ENCODE data around the gene P3H3. TPM values are rescaled to one million over a fixed set of nuclear protein-coding genes. Genes with fewer than 3 reads are reported as not detected.

The P3H3 gene
- total and polyA plus RNA-seq, 2 experiments from 2014 or later: 16.4 to 38.2 TPM

- Mint-ChIP-seq H3K4me1 (peaks cover 23% of the 10 kb centered on the region), H3K36me3 (ENCODE audit: low read depth) (peaks cover 64% of the 10 kb centered on the region), H3K27me3 (ENCODE audit: insufficient read depth, low read depth, poor library complexity) (peaks cover 23% of the 10 kb centered on the region), H3K9me3 (no peaks in the 10 kb centered on the region), H3K27ac (no peak overlapping the region), H3K4me3 (no peak overlapping the region)
- Histone ChIP-seq H3K27ac (ENCODE audit: low read depth) (no peak overlapping the region), H3K4me2 (no peak overlapping the region), H3K4me3 (no peak overlapping the region), H3F3A (replicated peaks; ENCODE audit: low read depth) (peaks cover 18% of the 10 kb centered on the region; the same call in 1 of the 2 replicates), H3K36me3 (ENCODE audit: insufficient read depth) (peaks cover 5% of the 10 kb centered on the region; the same call in 1 of the 2 replicates), H2AFZ (no peak overlapping the region), H3K4me1 (ENCODE audit: insufficient read depth) (peaks cover 5% of the 10 kb centered on the region; the same call in 1 of the 2 replicates), H3K9me2 (ENCODE audit: insufficient read depth) (no peaks in the 10 kb centered on the region), H3K79me2 (replicated peaks; ENCODE audit: insufficient read depth) (no peaks in the 10 kb centered on the region), H3K27me3 (ENCODE audit: insufficient read depth) (no peaks in the 10 kb centered on the region), H4K20me1 (replicated peaks; ENCODE audit: insufficient read depth) (peaks cover 3% of the 10 kb centered on the region; the same call in 1 of the 2 replicates)
- DNase-seq (ENCODE audit: low spot score) (no peak), ATAC-seq (no peak)
- TF ChIP-seq ZNF114 (CRISPR knock-in tag; IDR thresholded peaks at IDR 0.05) (no peak), STAT1 (IDR thresholded peaks at IDR 0.05; ENCODE audit: unreplicated experiment) (no peak)
Observed at GRCh38 chr12:6837370-6838060, 9.3 kb downstream of the P3H3 start.

GRCh38 chr12:6838854-6839253, 10.6 kb downstream of the P3H3 start:
- H3K4me3 Mint-ChIP-seq: no peak overlapping the region; the same call in 2 of the 3 replicates
- no peak overlapping the region for H3K27ac Mint-ChIP-seq
- no peaks in the 10 kb centered on the region for H3K79me2 ChIP-seq (replicated peaks; ENCODE audit: insufficient read depth)
- TF ChIP-seq EZH2 (IDR thresholded peaks at IDR 0.05; ENCODE audit: low read depth, unreplicated experiment): no peak
- H4K20me1 ChIP-seq (replicated peaks; ENCODE audit: insufficient read depth): peaks cover 3% of the 10 kb centered on the region; the same call in 1 of the 2 replicates
- no peak overlapping the region for H3K4me2 ChIP-seq
- no peaks in the 10 kb centered on the region for H3K9me2 ChIP-seq (ENCODE audit: insufficient read depth)
- no peaks in the 10 kb centered on the region for H3K9me3 Mint-ChIP-seq
- H3K4me3 ChIP-seq: no peak overlapping the region
- peaks cover 12% of the 10 kb centered on the region; the same call in 1 of the 2 replicates for H3F3A ChIP-seq (replicated peaks; ENCODE audit: low read depth)
- no peak overlapping the region for H2AFZ ChIP-seq
- DNase-seq (ENCODE audit: low spot score) (no peak), ATAC-seq (no peak)
- H3K27me3 Mint-ChIP-seq (ENCODE audit: insufficient read depth, low read depth, poor library complexity): peaks cover 26% of the 10 kb centered on the region
- H3K27me3 ChIP-seq (ENCODE audit: insufficient read depth): no peaks in the 10 kb centered on the region
- peaks cover 67% of the 10 kb centered on the region for H3K36me3 Mint-ChIP-seq (ENCODE audit: low read depth)
- H3K4me1 Mint-ChIP-seq: peaks cover 26% of the 10 kb centered on the region
- H3K27ac ChIP-seq (ENCODE audit: low read depth): no peak overlapping the region
- H3K4me1 ChIP-seq (ENCODE audit: insufficient read depth): peaks cover 5% of the 10 kb centered on the region; the same call in 1 of the 2 replicates
- H3K36me3 ChIP-seq (ENCODE audit: insufficient read depth): peaks cover 5% of the 10 kb centered on the region; the same call in 1 of the 2 replicates

GRCh38 chr12:6839482-6840201, 11.4 kb downstream of the P3H3 start:
- no peaks in the 10 kb centered on the region for H3K27me3 ChIP-seq (ENCODE audit: insufficient read depth)
- peaks cover 6% of the 10 kb centered on the region; the same call in 1 of the 2 replicates for H3F3A ChIP-seq (replicated peaks; ENCODE audit: low read depth)
- H3K27ac ChIP-seq (ENCODE audit: low read depth): no peak overlapping the region
- H3K79me2 ChIP-seq (replicated peaks; ENCODE audit: insufficient read depth): no peaks in the 10 kb centered on the region
- DNase-seq (ENCODE audit: low spot score) (peak; percentile 80), ATAC-seq (peak; percentile 68)
- no peaks in the 10 kb centered on the region for H3K9me3 Mint-ChIP-seq
- peaks cover 68% of the 10 kb centered on the region for H3K36me3 Mint-ChIP-seq (ENCODE audit: low read depth)
- H3K27me3 Mint-ChIP-seq (ENCODE audit: insufficient read depth, low read depth, poor library complexity): peaks cover 25% of the 10 kb centered on the region
- H3K36me3 ChIP-seq (ENCODE audit: insufficient read depth): peaks cover 7% of the 10 kb centered on the region
- no peak overlapping the region for H3K27ac Mint-ChIP-seq
- H3K4me1 Mint-ChIP-seq: peaks cover 24% of the 10 kb centered on the region
- no peak overlapping the region; the same call in 2 of the 3 replicates for H3K4me3 Mint-ChIP-seq
- H3K4me3 ChIP-seq: no peak overlapping the region
- H3K9me2 ChIP-seq (ENCODE audit: insufficient read depth): no peaks in the 10 kb centered on the region
- no peak overlapping the region for H2AFZ ChIP-seq
- no peak for TF ChIP-seq JUNB (IDR thresholded peaks at IDR 0.05; ENCODE audit: unreplicated experiment)
- TF ChIP-seq REST (IDR thresholded peaks at IDR 0.05; ENCODE audit: unreplicated experiment): no peak
- TF ChIP-seq CTCF (conservative IDR thresholded peaks at IDR 0.05; ENCODE audit: low read depth in 2 of 2): no peak
- H3K4me1 ChIP-seq (ENCODE audit: insufficient read depth): peaks cover 5% of the 10 kb centered on the region; the same call in 1 of the 2 replicates
- no peak overlapping the region for H3K4me2 ChIP-seq
- H4K20me1 ChIP-seq (replicated peaks; ENCODE audit: insufficient read depth): peaks cover 3% of the 10 kb centered on the region; the same call in 1 of the 2 replicates
